H9 (cell line): ENCODE data around the gene SORCS2. TPM values are rescaled to one million over a fixed set of nuclear protein-coding genes. Genes with fewer than 3 reads are reported as not detected.

Source experiments
- DNase-seq: peaks from one replicate; pipeline ENCODE4 v3.0.0-alpha.2; 2017
- H2AFZ ChIP-seq: one replicate; pipeline ENCODE4 v1.6.1; 2013; ENCODE audit warnings: mild to moderate bottlenecking, low read length, control low read depth, moderate library complexity
- H2AK5ac ChIP-seq: 2 replicates; pipeline ENCODE4 v1.6.1; 2013; ENCODE audit warnings: low read length, control low read depth, mixed read lengths; ENCODE audit not compliant: insufficient read length
- H2BK120ac ChIP-seq: one replicate; pipeline ENCODE4 v1.6.1; 2013; ENCODE audit warnings: low read depth, mild to moderate bottlenecking, low read length, control low read depth, inconsistent platforms; ENCODE audit not compliant: poor library complexity, severe bottlenecking
- H2BK12ac ChIP-seq: 2 replicates; pipeline ENCODE4 v1.6.1; 2013; ENCODE audit warnings: low read length, control low read depth, mixed read lengths, low read depth; ENCODE audit not compliant: insufficient read length
- H2BK15ac ChIP-seq: 2 replicates; pipeline ENCODE4 v1.6.1; 2013; ENCODE audit warnings: low read depth, low read length, control low read depth
- H2BK20ac ChIP-seq: one replicate; pipeline ENCODE4 v1.6.1; 2013; ENCODE audit warnings: low read depth, mild to moderate bottlenecking, low read length, control low read depth, inconsistent platforms; ENCODE audit not compliant: poor library complexity, severe bottlenecking
- H2BK5ac ChIP-seq: 2 replicates; pipeline ENCODE4 v1.6.1; 2013; ENCODE audit warnings: low read length, control low read depth, mixed read lengths; ENCODE audit not compliant: insufficient read length
- H3K14ac ChIP-seq: 2 replicates; pipeline ENCODE4 v1.6.1; 2013; ENCODE audit warnings: low read length, control low read depth; ENCODE audit not compliant: insufficient read depth
- H3K18ac ChIP-seq: 2 replicates; pipeline ENCODE4 v1.6.1; 2013; ENCODE audit warnings: low read depth, mild to moderate bottlenecking, mixed read lengths, low read length, control low read depth; ENCODE audit not compliant: insufficient read length
- H3K23ac ChIP-seq: 2 replicates; pipeline ENCODE4 v1.6.1; 2013; ENCODE audit warnings: low read length, control low read depth, mixed read lengths, low read depth; ENCODE audit not compliant: insufficient read length
- H3K23me2 ChIP-seq: 2 replicates; pipeline ENCODE4 v1.6.1; 2013; ENCODE audit warnings: low read depth, mild to moderate bottlenecking, mixed read lengths, low read length, control low read depth; ENCODE audit not compliant: insufficient read length, poor library complexity, severe bottlenecking
- H3K27ac ChIP-seq: 2 replicates; pipeline ENCODE4 v1.5.1; 2013; ENCODE audit warnings: low read length, control low read depth, mixed read lengths, low read depth; ENCODE audit not compliant: insufficient read length
- H3K27me3 ChIP-seq: 2 replicates; pipeline ENCODE4 v1.6.1; 2013; ENCODE audit warnings: low read length, control low read depth, inconsistent platforms; ENCODE audit not compliant: insufficient read depth
- H3K4ac ChIP-seq: 2 replicates; pipeline ENCODE4 v1.6.1; 2013; ENCODE audit warnings: low read depth, mild to moderate bottlenecking, control low read depth, inconsistent platforms, low read length, moderate library complexity
- H3K4me1 ChIP-seq: 2 replicates; pipeline ENCODE4 v1.6.1; 2013; ENCODE audit warnings: low read length, control low read depth, inconsistent platforms; ENCODE audit not compliant: insufficient read depth
- H3K4me2 ChIP-seq: 2 replicates; pipeline ENCODE4 v1.6.1; 2013; ENCODE audit warnings: low read length, control low read depth, mixed read lengths; ENCODE audit not compliant: insufficient read length, insufficient read depth
- H3K56ac ChIP-seq: 2 replicates; pipeline ENCODE4 v1.6.1; 2013; ENCODE audit warnings: low read depth, mild to moderate bottlenecking, mixed read lengths, low read length, control low read depth; ENCODE audit not compliant: insufficient read length
- H3K79me1 ChIP-seq: 2 replicates; pipeline ENCODE4 v1.6.1; 2013; ENCODE audit warnings: low read depth, mild to moderate bottlenecking, moderate library complexity, low read length, control low read depth, inconsistent platforms; ENCODE audit not compliant: insufficient read depth, poor library complexity, severe bottlenecking
- H3K79me2 ChIP-seq: 2 replicates; pipeline ENCODE4 v1.6.1; 2013; ENCODE audit warnings: low read length, control low read depth, inconsistent platforms; ENCODE audit not compliant: insufficient read depth
- H3K9ac ChIP-seq: 2 replicates; pipeline ENCODE4 v1.6.1; 2013; ENCODE audit warnings: low read length, control low read depth, mixed read lengths; ENCODE audit not compliant: insufficient read length; ENCODE audit errors: extremely low read depth
- H3K9me3 ChIP-seq: one replicate; pipeline ENCODE4 v1.6.1; 2013; ENCODE audit warnings: low read depth, low read length, inconsistent platforms; ENCODE audit not compliant: control insufficient read depth
- H3T11ph ChIP-seq: one replicate; pipeline ENCODE4 v1.6.1; 2013; ENCODE audit warnings: mild to moderate bottlenecking, low read length, control low read depth, inconsistent platforms
- H4K20me1 ChIP-seq: one replicate; pipeline ENCODE4 v1.6.1; 2013; ENCODE audit not compliant: control insufficient read depth, insufficient read length, insufficient read depth
- H4K5ac ChIP-seq: 2 replicates; pipeline ENCODE4 v1.6.1; 2013; ENCODE audit warnings: low read depth, mild to moderate bottlenecking, mixed read lengths, low read length, control low read depth; ENCODE audit not compliant: insufficient read length
- H4K8ac ChIP-seq: replicated peaks from 2 replicates; pipeline ENCODE4 v1.6.1; 2013; ENCODE audit warnings: low read length, control low read depth, mixed read lengths, low read depth; ENCODE audit not compliant: insufficient read length
- H4K91ac ChIP-seq: 2 replicates; pipeline ENCODE4 v1.6.1; 2013; ENCODE audit warnings: low read depth, mild to moderate bottlenecking, moderate library complexity, mixed read lengths, low read length, control low read depth; ENCODE audit not compliant: insufficient read length
- H3K27ac Mint-ChIP-seq, 3 experiments: 2 replicates in 2 of 3; 3 replicates in 1 of 3; pipeline ENCODE4 v1.8.0; 2020 to 2021; ENCODE audit warnings: mixed read lengths in 3 of 3, mild to moderate bottlenecking in 1 of 3, moderate library complexity in 1 of 3
- H3K27me3 Mint-ChIP-seq: 2 replicates; pipeline ENCODE4 v1.8.0; 2021; ENCODE audit warnings: low read depth, mild to moderate bottlenecking, moderate library complexity, mixed read lengths
- H3K36me3 Mint-ChIP-seq, 3 experiments: 2 replicates in 2 of 3; 3 replicates in 1 of 3; pipeline ENCODE4 v1.8.0; 2020 to 2021; ENCODE audit warnings: low read depth in 3 of 3, mixed read lengths in 3 of 3; ENCODE audit not compliant: insufficient read depth in 1 of 3
- H3K4me1 Mint-ChIP-seq, 2 experiments: 2 replicates each; pipeline ENCODE4 v1.8.0; 2020; ENCODE audit warnings: mixed read lengths in 2 of 2
- H3K4me3 Mint-ChIP-seq, 2 experiments: 2 replicates in 1 of 2; 3 replicates in 1 of 2; pipeline ENCODE4 v1.8.0; 2020 to 2021; ENCODE audit warnings: mild to moderate bottlenecking in 2 of 2, mixed read lengths in 2 of 2, moderate library complexity in 1 of 2
- H3K9me3 Mint-ChIP-seq, 2 experiments: 2 replicates in 1 of 2; 3 replicates in 1 of 2; pipeline ENCODE4 v1.8.0; 2020; ENCODE audit warnings: mild to moderate bottlenecking in 2 of 2, mixed read lengths in 2 of 2, moderate library complexity in 1 of 2
- CTCF ChIP-seq: fragments of 200-600 bp; sonication (generic); conservative IDR thresholded peaks from 3 replicates; pipeline ENCODE4 v1.8.0; 2021; ENCODE audit warnings: antibody characterized with exemption, mild to moderate bottlenecking
- WGBS: extraction: QIAGEN DNeasy Blood & Tissue Kit; methylation state at CpG from one replicate; pipeline ENCODE4 v1.1.7; 2013; ENCODE audit warnings: missing lambda C conversion rate, low lambda C conversion rate, mixed read lengths; ENCODE audit not compliant: insufficient read length; ENCODE audit errors: extremely low coverage; 5-methylcytosine and 5-hydroxymethylcytosine counted together
- total RNA-seq: library from RNA; stranded (reverse); gene quantifications from 2 replicates; pipeline ENCODE4 v1.2.1, GENCODE V29; 2021

SORCS2 gene
- total RNA-seq, 1 experiment from 2014 or later, result 0.57 TPM

- Histone ChIP-seq H3K79me2 (no peaks in the 10 kb centered on the region), H2BK20ac (no peak overlapping the region), H2BK120ac (no peak overlapping the region), H3K4me2 (no peak overlapping the region), H2BK15ac (no peak overlapping the region), H4K91ac (no peak overlapping the region), H2BK5ac (no peak overlapping the region), H3K9me3 (no peaks in the 10 kb centered on the region), H2AK5ac (no peak overlapping the region), H3K4ac (no peak overlapping the region), H3K14ac (no peak overlapping the region), H3K4me1 (no peaks in the 10 kb centered on the region; the same call in none of the 2 replicates), H3K23me2 (no peaks in the 10 kb centered on the region), H4K20me1 (no peaks in the 10 kb centered on the region), H2BK12ac (no peak overlapping the region), H3K9ac (no peak overlapping the region), H3K18ac (no peak overlapping the region), H4K5ac (no peak overlapping the region), H3K56ac (no peak overlapping the region), H3K27ac (no peak overlapping the region), H4K8ac (no peak overlapping the region), H3K79me1 (no peaks in the 10 kb centered on the region), H3T11ph (no peak overlapping the region), H3K27me3 (no peaks in the 10 kb centered on the region), H2AFZ (no peak overlapping the region), H3K23ac (no peak overlapping the region)
- no peaks in the 10 kb centered on the region; the same call in 1 of the 2 replicates for H3K27me3 Mint-ChIP-seq
- peaks cover 8 to 17% of the 10 kb centered on the region in 2 experiments for H3K4me1 Mint-ChIP-seq
- DNase-seq, result no peak
- no peak for TF ChIP-seq CTCF
- H3K4me3 Mint-ChIP-seq, result no peak overlapping the region
- H3K36me3 Mint-ChIP-seq, result no peaks in the 10 kb centered on the region
- H3K9me3 Mint-ChIP-seq, result no peaks in the 10 kb centered on the region; a peak in 1 of 5 replicates
- H3K27ac Mint-ChIP-seq, result no peak overlapping the region
- WGBS, result no CpG with 5 or more reads among the region's 16 CpGs
Measured at GRCh38 chr4:7323872-7324650, 131.7 kb downstream of the SORCS2 start.
